Measurements from ENCODE around the gene HMCN2.

GRCh38 chr9:130347036-130347435, 81.5 kb downstream of the HMCN2 start:
- TF ChIP-seq CTCF (conservative IDR thresholded peaks at IDR 0.05) = no peak
- no peak for TF ChIP-seq EZH2 (IDR thresholded peaks at IDR 0.05; ENCODE audit: low read depth)
